HG03469 (cell line): ENCODE results near the gene SYNE1.
A peak's percentile ranks its signal among the peaks of the same experiment; 100 is the strongest.

Source experiments
- ATAC-seq: cut with Tn5 transposase; IDR thresholded peaks from one replicate; pipeline ENCODE4 v1.9.1; 2021; ENCODE audit warnings: mild to moderate bottlenecking, moderate library complexity, moderate number of reproducible peaks; ENCODE audit not compliant: unreplicated experiment

SYNE1 gene

DNA sequence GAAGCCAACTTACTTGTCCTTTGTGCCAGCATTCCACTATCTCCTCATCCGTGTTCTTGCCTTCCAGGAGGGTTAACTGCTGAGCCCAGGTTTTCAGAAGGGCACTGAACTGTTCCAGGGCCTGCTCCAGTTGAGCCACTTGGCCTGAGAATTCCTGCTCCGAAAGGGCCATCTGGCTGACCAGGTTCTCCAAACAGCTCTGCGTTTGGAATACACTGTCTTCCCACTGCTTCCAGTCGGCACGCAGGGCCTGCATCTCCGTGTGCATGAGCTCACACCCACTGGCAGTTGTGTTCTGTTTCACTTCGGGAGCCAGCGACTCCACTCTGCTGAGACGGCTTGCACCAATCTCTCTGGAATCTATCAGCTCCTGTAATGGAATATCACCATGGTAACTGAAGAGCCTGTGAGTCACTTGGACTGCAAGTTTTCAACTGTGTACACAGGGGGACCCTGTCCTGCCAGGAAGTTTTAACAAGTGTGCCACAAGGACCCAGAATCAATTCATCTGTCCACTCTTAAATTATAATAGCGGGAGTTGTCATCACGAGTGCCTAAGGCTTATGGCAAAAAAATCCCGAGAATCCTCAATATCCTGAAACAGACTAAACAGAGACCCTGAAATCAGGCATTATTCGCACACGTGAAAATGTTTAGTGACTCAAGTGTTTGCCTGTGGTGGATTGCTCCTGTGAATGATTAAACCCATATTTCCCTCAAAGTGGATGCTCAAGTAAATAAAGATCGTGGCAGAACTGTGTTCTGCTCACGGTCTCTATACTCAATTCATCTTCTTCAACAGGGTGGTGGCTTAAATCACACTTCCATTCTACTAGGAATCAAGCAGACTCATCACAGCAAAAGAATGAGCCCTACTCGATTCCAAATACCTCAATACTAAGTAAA, 255.9 kb downstream of the SYNE1 start:
- no peak for ATAC-seq

GRCh38 chr6:152380351-152380767, 256.8 kb downstream of the SYNE1 start:
- no peak for ATAC-seq

DNA sequence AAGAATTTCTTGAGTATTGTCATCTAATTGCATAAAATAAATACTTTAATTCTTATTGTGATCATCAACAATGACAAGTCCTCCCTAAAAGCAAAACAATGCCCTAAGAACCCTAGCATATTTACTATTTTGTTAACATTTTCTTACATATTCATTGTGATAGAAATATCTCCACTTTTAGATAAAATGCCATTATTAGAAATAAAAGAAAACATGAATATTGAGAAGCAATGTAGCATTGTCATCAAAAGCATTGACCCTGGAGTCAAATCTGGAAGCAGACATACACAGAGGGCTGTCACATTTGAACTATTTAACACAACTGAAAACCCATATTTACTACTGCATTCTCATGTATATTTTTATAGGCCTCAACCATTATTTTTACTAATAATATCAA, 257.7 kb downstream of the SYNE1 start:
- ATAC-seq: no peak

- ATAC-seq: no peak
Measured at GRCh38 chr6:152378169-152378568, 259.0 kb downstream of the SYNE1 start.

DNA sequence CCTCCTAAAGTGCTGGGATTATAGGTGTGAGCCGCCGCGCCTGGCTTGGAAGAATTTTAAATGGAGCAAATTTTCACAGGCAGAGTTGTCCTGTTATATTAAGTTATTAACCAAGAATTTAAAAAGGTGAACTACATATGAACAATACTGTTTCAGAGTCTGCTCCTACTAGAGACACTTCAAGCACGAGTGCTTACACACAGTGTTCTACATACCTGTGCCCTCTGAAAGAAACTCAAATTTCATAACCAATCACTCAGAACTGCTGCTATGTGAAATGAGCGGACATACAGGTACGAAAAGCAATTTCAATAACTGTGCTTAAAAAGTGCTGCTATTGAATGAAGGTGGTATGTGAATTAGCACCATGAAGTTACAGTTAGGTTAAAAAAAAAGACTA, 262.0 kb downstream of the SYNE1 start:
- ATAC-seq: no peak

DNA sequence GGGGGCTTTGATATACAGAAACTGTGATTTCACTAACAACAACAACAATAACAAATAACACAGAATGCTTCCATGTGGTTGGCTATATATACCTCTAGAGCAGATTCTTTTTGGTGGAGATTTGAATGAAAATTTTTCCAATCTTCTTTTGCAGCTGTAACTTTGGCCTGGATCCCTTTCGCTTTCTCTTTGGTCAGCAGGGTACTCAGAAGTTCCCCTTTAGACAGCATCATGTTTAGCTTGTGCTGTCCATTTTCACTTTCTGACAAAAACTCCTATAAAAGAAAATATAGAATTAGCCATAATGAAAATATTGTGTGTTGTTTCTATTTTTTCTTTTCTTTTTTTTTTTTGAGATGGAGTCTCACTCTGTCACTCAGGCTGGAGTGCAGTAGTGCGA, 264.2 kb downstream of the SYNE1 start:
- no peak for ATAC-seq

GRCh38 chr6:152371775-152372174, 265.4 kb downstream of the SYNE1 start:
- no peak for ATAC-seq

- no peak for ATAC-seq
Measured at GRCh38 chr6:152368751-152369624, 268.2 kb downstream of the SYNE1 start.

GRCh38 chr6:152364866-152365265, 272.3 kb downstream of the SYNE1 start:
- no peak for ATAC-seq

- no peak for ATAC-seq
Measured at GRCh38 chr6:152360034-152360433, 277.1 kb downstream of the SYNE1 start.

DNA sequence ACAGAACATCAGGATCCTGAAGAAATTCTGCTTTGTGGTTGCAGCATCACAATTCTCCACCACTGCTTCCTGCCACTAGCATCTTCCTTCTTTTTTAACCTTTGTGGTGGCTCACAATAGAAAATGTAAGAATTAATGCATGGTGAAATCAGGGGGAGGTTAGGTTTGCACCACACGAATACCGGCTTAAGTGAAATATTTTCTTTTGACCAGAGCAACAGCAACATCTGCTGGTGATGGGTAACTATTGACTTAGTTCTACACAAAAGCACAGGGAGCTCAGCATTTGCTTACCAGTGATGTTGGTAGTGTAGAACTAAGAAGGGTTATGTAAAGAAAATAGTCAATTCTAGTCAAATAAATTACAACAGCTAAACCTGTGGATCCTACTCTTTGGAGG, 280.5 kb downstream of the SYNE1 start:
- ATAC-seq: no peak

DNA sequence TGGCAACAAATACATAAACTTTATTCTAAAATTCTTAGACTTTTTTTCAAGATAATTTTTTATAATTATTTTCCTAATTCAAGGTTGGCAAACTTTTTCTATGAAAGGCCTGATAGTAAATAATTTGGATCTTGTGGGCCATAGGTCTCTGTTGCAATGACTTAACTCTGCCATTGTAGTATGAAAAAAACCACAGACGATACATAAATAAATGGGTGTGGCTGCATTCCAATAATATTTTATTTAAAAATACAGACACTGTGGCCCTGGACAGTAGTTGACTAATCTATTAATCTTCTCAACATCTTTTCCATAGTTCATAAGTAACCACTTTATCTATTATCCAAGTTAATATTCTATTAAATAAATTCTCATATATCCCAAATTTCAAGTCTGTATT, 281.1 kb downstream of the SYNE1 start:
- no peak for ATAC-seq

- ATAC-seq: no peak
Measured at GRCh38 chr6:152355166-152355565, 282.0 kb downstream of the SYNE1 start.

- ATAC-seq: no peak
Measured at GRCh38 chr6:152353440-152353839, 283.7 kb downstream of the SYNE1 start.

GRCh38 chr6:152351742-152352141, 285.4 kb downstream of the SYNE1 start:
- no peak for ATAC-seq

DNA sequence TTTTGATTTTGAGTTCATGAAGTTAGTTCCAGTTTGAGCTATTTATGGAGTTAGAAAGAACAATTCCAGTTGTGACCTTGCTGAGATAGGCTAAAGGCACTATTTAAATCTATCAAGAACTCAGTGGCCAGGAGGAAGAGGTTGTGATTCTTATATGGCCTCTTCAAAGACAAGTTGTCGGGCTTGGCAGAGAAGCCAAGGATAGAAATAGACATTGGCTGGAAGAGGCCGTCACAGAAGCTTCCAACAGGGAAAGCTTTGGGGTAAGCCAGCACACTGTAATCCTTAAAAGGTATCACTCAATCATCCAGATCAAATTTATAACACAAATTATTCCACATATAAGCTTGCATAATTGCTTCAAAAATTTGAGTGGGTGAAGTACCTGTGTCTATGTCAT, 286.1 kb downstream of the SYNE1 start:
- ATAC-seq: no peak

GRCh38 chr6:152348116-152348515, 289.0 kb downstream of the SYNE1 start:
- ATAC-seq: no peak

DNA sequence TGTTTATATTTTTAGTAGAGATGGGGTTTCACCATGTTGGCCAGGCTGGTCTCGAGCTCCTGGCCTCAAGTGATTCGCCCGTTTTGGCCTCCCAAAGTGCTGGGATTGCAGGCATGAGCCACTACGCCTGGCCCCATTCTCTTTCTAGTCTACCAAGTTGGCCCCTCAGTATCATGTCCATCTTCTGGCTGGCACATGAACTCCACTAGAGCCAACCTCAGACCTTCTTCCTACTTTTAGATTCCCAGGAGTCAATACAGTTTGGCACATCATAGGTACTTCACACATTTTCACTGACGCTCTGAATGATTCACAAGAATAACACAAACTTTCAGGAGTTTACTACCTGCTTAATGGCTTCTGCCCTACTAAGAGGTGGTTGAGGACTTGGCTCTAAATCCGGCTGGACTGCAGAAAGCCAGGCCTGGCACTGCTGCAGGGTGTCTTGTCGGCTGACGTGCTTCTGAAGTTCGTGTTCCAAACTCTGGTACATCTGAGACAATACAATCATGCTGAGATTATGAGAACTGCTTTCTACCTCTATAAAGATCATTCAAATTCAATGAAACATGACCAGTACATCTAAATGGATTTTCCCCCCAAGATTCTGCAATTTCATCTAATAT, 293.3 kb downstream of the SYNE1 start:
- ATAC-seq: no peak

- ATAC-seq: no peak
Measured at GRCh38 chr6:152341596-152341995, 295.6 kb downstream of the SYNE1 start.

DNA sequence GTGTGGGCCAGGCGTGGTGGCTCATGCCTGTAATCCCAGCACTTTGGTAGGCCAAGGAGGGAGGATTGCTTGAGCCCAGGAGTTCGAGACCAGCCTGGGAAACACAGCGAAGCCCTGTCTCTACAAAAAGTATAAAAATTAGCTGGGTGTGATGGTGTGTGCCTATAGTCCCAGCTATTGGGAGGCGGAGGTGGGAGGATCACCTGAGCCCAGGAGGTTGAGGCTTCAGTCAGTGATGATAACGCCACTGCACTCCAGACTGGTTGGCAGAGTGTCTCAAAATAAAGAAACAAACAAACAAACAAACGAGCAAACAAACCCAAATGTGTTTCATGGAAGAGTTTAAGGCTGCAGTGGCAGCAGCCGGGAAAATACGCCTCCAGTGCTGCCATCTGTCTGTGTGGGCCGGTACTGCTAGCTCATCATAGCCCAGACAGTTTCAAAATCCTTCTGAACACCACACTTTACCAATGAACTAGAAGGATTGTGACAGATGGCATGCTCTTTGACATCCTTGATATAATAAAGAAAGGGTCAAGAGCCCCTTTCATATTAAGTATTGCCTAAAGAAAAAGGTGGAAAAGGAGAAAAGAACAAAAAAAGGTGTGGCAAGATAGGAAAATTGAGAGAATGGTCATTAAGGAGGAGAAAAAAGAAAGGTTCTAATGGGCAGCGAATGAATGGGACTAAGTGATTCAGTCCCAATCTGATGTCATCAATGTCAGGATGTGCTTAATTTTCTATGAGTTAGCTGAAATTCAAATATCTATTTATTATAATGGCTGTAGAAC, 298.6 kb downstream of the SYNE1 start:
- peak; percentile 89 for ATAC-seq

DNA sequence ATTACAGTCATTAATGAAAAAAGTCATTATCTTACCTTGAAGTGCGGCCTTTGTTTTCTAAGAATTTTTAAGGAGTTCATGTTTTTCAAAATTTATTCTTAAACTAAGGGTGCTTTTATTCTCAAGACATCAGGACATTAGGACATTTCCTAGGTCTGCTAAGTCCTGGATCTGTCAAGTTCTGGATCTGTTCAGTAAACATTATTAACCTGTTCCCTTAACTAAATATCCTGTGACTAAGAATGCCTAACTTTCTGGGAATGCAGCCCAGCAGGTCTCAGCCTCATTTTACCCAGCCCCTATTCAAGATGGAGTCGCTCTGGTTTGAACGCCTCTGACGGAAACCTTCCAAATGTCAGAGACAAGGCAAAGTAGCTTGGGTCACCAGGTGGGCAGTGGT, 302.6 kb downstream of the SYNE1 start:
- no peak for ATAC-seq
